ENCODE results near the gene RALBP1.

GRCh38 chr18:9578306-9578705 is 103.0 kb downstream of the RALBP1 start:
- TF ChIP-seq, protein P1, sequence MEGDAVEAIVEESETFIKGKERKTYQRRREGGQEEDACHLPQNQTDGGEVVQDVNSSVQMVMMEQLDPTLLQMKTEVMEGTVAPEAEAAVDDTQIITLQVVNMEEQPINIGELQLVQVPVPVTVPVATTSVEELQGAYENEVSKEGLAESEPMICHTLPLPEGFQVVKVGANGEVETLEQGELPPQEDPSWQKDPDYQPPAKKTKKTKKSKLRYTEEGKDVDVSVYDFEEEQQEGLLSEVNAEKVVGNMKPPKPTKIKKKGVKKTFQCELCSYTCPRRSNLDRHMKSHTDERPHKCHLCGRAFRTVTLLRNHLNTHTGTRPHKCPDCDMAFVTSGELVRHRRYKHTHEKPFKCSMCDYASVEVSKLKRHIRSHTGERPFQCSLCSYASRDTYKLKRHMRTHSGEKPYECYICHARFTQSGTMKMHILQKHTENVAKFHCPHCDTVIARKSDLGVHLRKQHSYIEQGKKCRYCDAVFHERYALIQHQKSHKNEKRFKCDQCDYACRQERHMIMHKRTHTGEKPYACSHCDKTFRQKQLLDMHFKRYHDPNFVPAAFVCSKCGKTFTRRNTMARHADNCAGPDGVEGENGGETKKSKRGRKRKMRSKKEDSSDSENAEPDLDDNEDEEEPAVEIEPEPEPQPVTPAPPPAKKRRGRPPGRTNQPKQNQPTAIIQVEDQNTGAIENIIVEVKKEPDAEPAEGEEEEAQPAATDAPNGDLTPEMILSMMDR (conservative IDR thresholded peaks at IDR 0.05 in 1 of 2, IDR thresholded peaks at IDR 0.05 in 1 of 2; ENCODE audit: extremely low read depth in 1 of 2, insufficient read depth in 1 of 2, low read depth in 1 of 2, low read length in 2 of 2): no peak
- TF ChIP-seq EZH2 (IDR thresholded peaks at IDR 0.05; ENCODE audit: borderline replicate concordance, low read length): no peak
